IMR-90 (cell line): ENCODE measurements around the gene CNPPD1. TPM values are rescaled to one million over a fixed set of nuclear protein-coding genes. Genes with fewer than 3 reads are reported as not detected.

Experiments used
- ATAC-seq: fragments of 200-7000 bp; cut with Tn5 transposase; 2 replicates; pipeline ENCODE4 v1.9.1; 2020; ENCODE audit warnings: low read depth, mild to moderate bottlenecking, moderate library complexity
- BruUV-seq: library from RNA; stranded (reverse); fragments of 400-500 nt; replicated peaks from 2 replicates; lab custom pipeline; 2021; lab: Mats Ljungman, UMichigan
- CTCF ChIA-PET: fragments of 300-600 bp; formaldehyde crosslinking; extraction: SDS; loops from one replicate; lab custom pipeline; 2021; ENCODE audit warnings: antibody characterized with exemption; lab: Yijun Ruan, JAX
- POLR2A ChIA-PET: fragments of 300-600 bp; sonication (Branson Sonifier 250); formaldehyde crosslinking; loops from one replicate; lab custom pipeline; 2022; ENCODE audit warnings: antibody characterized with exemption; ENCODE audit not compliant: unreplicated experiment; lab: Charles Lee
- DNase-seq: peaks from one replicate; pipeline ENCODE4 v3.0.0; 2013
- H2AFZ ChIP-seq: replicated peaks from 2 replicates; pipeline ENCODE3; 2013; ENCODE audit warnings: low read length, mild to moderate bottlenecking; ENCODE audit not compliant: poor library complexity
- H2AK5ac ChIP-seq: 2 replicates; pipeline ENCODE4 v1.6.1; 2013; ENCODE audit warnings: low read depth, low read length, inconsistent platforms
- H2AK9ac ChIP-seq: replicated peaks from 2 replicates; pipeline ENCODE3; 2013; ENCODE audit warnings: mild to moderate bottlenecking, low read depth, low read length, moderate library complexity; ENCODE audit not compliant: poor library complexity
- H2BK120ac ChIP-seq: 2 replicates; pipeline ENCODE4 v1.6.1; 2013; ENCODE audit warnings: low read depth, low read length, inconsistent platforms
- H2BK15ac ChIP-seq: 3 replicates; pipeline ENCODE4 v1.6.1; 2013; ENCODE audit warnings: low read depth, low read length, inconsistent platforms
- H2BK20ac ChIP-seq: 2 replicates; pipeline ENCODE4 v1.6.1; 2013; ENCODE audit warnings: low read depth, mild to moderate bottlenecking, inconsistent platforms, low read length, moderate library complexity
- H2BK5ac ChIP-seq: 2 replicates; pipeline ENCODE4 v1.6.1; 2013; ENCODE audit warnings: mild to moderate bottlenecking, low read depth, low read length, inconsistent platforms; ENCODE audit not compliant: poor library complexity, severe bottlenecking
- H3K14ac ChIP-seq: replicated peaks from 2 replicates; pipeline ENCODE4 v1.6.1; 2013; ENCODE audit warnings: low read depth, low read length, inconsistent platforms
- H3K18ac ChIP-seq: 2 replicates; pipeline ENCODE4 v1.6.1; 2013; ENCODE audit warnings: low read depth, low read length, control low read depth
- H3K23ac ChIP-seq: 2 replicates; pipeline ENCODE4 v1.6.1; 2013; ENCODE audit warnings: low read depth, low read length, inconsistent platforms
- H3K27ac ChIP-seq: 2 replicates; pipeline ENCODE4 v1.5.1; 2013; ENCODE audit warnings: mild to moderate bottlenecking, control low read depth, low read length; ENCODE audit not compliant: insufficient read depth
- H3K27me3 ChIP-seq: 2 replicates; pipeline ENCODE4 v1.6.1; 2013; ENCODE audit warnings: low read length; ENCODE audit not compliant: control insufficient read depth, insufficient read depth
- H3K36me3 ChIP-seq: 2 replicates; pipeline ENCODE4 v1.6.1; 2013; ENCODE audit warnings: low read length, mixed read lengths; ENCODE audit not compliant: control insufficient read depth, insufficient read depth
- H3K4ac ChIP-seq: 2 replicates; pipeline ENCODE4 v1.6.1; 2013; ENCODE audit warnings: low read depth, low read length, inconsistent platforms
- H3K4me1 ChIP-seq: 2 replicates; pipeline ENCODE4 v1.6.1; 2013; ENCODE audit warnings: low read length, mixed read lengths; ENCODE audit not compliant: control insufficient read depth, insufficient read depth
- H3K4me2 ChIP-seq: 2 replicates; pipeline ENCODE4 v1.6.1; 2013; ENCODE audit warnings: low read depth, mild to moderate bottlenecking, control low read depth, low read length, moderate library complexity
- H3K4me3 ChIP-seq: 2 replicates; pipeline ENCODE4 v1.5.1; 2013; ENCODE audit warnings: low read depth, mild to moderate bottlenecking, control low read depth, low read length, moderate library complexity; ENCODE audit not compliant: insufficient read depth
- H3K56ac ChIP-seq: 2 replicates; pipeline ENCODE4 v1.6.1; 2013; ENCODE audit warnings: low read length, inconsistent platforms; ENCODE audit not compliant: insufficient read depth; ENCODE audit errors: extremely low read depth
- H3K79me1 ChIP-seq, 2 experiments: 2 replicates each; pipeline ENCODE4 v1.6.1; 2013; ENCODE audit warnings: low read length in 2 of 2, inconsistent platforms in 1 of 2, low read depth in 1 of 2
- H3K9ac ChIP-seq: 2 replicates; pipeline ENCODE4 v1.6.1; 2013; ENCODE audit warnings: low read depth, low read length, control low read depth
- H3K9me1 ChIP-seq: 2 replicates; pipeline ENCODE4 v1.6.1; 2013; ENCODE audit warnings: low read length, inconsistent platforms; ENCODE audit not compliant: insufficient read depth
- H3K9me3 ChIP-seq: 2 replicates; pipeline ENCODE4 v1.6.1; 2013; ENCODE audit warnings: low read length; ENCODE audit not compliant: control insufficient read depth, insufficient read depth
- H4K20me1 ChIP-seq: 2 replicates; pipeline ENCODE4 v1.6.1; 2013; ENCODE audit warnings: low read length, inconsistent platforms; ENCODE audit not compliant: insufficient read depth
- H4K5ac ChIP-seq: 2 replicates; pipeline ENCODE4 v1.6.1; 2013; ENCODE audit warnings: mild to moderate bottlenecking, low read depth, low read length, control low read depth
- H4K8ac ChIP-seq, 2 experiments: 2 replicates each; pipeline ENCODE4 v1.6.1; 2013; ENCODE audit warnings: low read depth in 2 of 2, low read length in 2 of 2, control low read depth in 1 of 2, inconsistent platforms in 1 of 2
- H4K91ac ChIP-seq: 2 replicates; pipeline ENCODE4 v1.6.1; 2013; ENCODE audit warnings: low read depth, low read length, inconsistent platforms; ENCODE audit not compliant: insufficient read depth
- BHLHE40 ChIP-seq: fragments of 150-350 bp; IDR thresholded peaks from 2 replicates; pipeline ENCODE4 v1.6.1; 2016; ENCODE audit warnings: mild to moderate bottlenecking, low read depth, low read length
- CEBPB ChIP-seq: IDR thresholded peaks from 2 replicates; pipeline ENCODE4 v1.6.1; 2012; ENCODE audit warnings: low read depth, low read length, improper control_type of control experiment
- CHD1 ChIP-seq: IDR thresholded peaks from 2 replicates; pipeline ENCODE4 v1.6.1; 2012; ENCODE audit warnings: low read depth, low read length, improper control_type of control experiment
- CTCF ChIP-seq: conservative IDR thresholded peaks from 2 replicates; pipeline ENCODE4 v1.5.1; 2012; ENCODE audit warnings: mild to moderate bottlenecking, low read depth, low read length, improper control_type of control experiment
- ELK1 ChIP-seq: fragments of 150-350 bp; IDR thresholded peaks from 2 replicates; pipeline ENCODE4 v1.6.1; 2016; ENCODE audit warnings: low read depth, mild to moderate bottlenecking, low read length, moderate library complexity, borderline replicate concordance
- FOS ChIP-seq: fragments of 150-350 bp; IDR thresholded peaks from 2 replicates; pipeline ENCODE4 v1.6.1; 2016; ENCODE audit warnings: low read depth, low read length
- MAZ ChIP-seq: IDR thresholded peaks from 2 replicates; pipeline ENCODE4 v1.6.1; 2012; ENCODE audit warnings: low read depth, mild to moderate bottlenecking, low read length, improper control_type of control experiment, moderate library complexity, borderline replicate concordance
- MXI1 ChIP-seq: IDR thresholded peaks from 2 replicates; pipeline ENCODE4 v1.6.1; 2012; ENCODE audit warnings: low read depth, mild to moderate bottlenecking, low read length, moderate library complexity, borderline replicate concordance
- NFE2L2 ChIP-seq: fragments of 150-350 bp; IDR thresholded peaks from 2 replicates; pipeline ENCODE4 v1.6.1; 2016; ENCODE audit warnings: low read depth, mild to moderate bottlenecking, low read length
- POLR2A ChIP-seq: IDR thresholded peaks from 2 replicates; pipeline ENCODE4 v1.6.1; 2012; ENCODE audit warnings: mild to moderate bottlenecking, low read depth, low read length
- RAD21 ChIP-seq: IDR thresholded peaks from 2 replicates; pipeline ENCODE4 v1.6.1; 2012; ENCODE audit warnings: low read length, improper control_type of control experiment
- RCOR1 ChIP-seq: IDR thresholded peaks from 2 replicates; pipeline ENCODE4 v1.6.1; 2012; ENCODE audit warnings: mild to moderate bottlenecking, low read length, improper control_type of control experiment; ENCODE audit not compliant: insufficient replicate concordance
- RFX5 ChIP-seq: IDR thresholded peaks from 2 replicates; pipeline ENCODE4 v1.8.0; 2012; ENCODE audit warnings: low read depth, mild to moderate bottlenecking, low read length, moderate library complexity
- SMC3 ChIP-seq: fragments of 150-350 bp; IDR thresholded peaks from 2 replicates; pipeline ENCODE4 v1.6.1; 2016; ENCODE audit warnings: low read depth, mild to moderate bottlenecking, antibody characterized with exemption, low read length, moderate library complexity
- USF2 ChIP-seq: fragments of 150-350 bp; IDR thresholded peaks from 2 replicates; pipeline ENCODE4 v1.6.1; 2017; ENCODE audit warnings: mild to moderate bottlenecking, antibody characterized with exemption, low read length, low read depth
- WGBS, 2 experiments: methylation state at CpG; one replicate each; pipeline versions ENCODE4 v1.1.5 to v1.1.7; 2013; ENCODE audit warnings: missing lambda C conversion rate in 2 of 2; ENCODE audit not compliant: insufficient read length in 1 of 2; ENCODE audit errors: extremely low coverage in 2 of 2; 5-methylcytosine and 5-hydroxymethylcytosine counted together
- dilution Hi-C: fragments of 300-500 bp; cut with HindIII; formaldehyde crosslinking; loops from one replicate; pipeline ENCODE4 v1.14.3; 2018; ENCODE audit warnings: low sequenced_read_pairs; ENCODE audit not compliant: unreplicated experiment
- in situ Hi-C: fragments of 300-500 bp; cut with MboI; formaldehyde crosslinking; loops from 3 replicates; pipeline ENCODE4 v1.14.3; 2019; ENCODE audit warnings: low sequenced_read_pairs, inconsistent platforms, mixed read lengths
- intact Hi-C: fragments of 100-400 bp; cut with micrococcal nuclease; formaldehyde crosslinking; loops from 2 replicates; pipeline ENCODE4 v1.10.0; 2022
- polyA plus RNA-seq, 3 experiments: library from polyadenylated mRNA; depleted of rRNA; stranded (reverse); fragments of >200 nt; gene quantifications; 2 replicates each; pipeline ENCODE4 v1.2.3, GENCODE V29; 2012; ENCODE audit warnings: low replicate concordance in 1 of 3
- total RNA-seq: library from RNA; depleted of rRNA; stranded (reverse); fragments of >200 nt; gene quantifications from 2 replicates; pipeline ENCODE4 v1.2.3, GENCODE V29; 2012

CNPPD1 gene
- total and polyA plus RNA-seq, 2 of the 4 experiments (the other 2 are of a cell fraction): 11.1 to 29.2 TPM

GRCh38 chr2:219186754-219187456 is 10.2 kb upstream of the CNPPD1 start:
- DNase-seq: no peak
- Histone ChIP-seq H4K20me1 (no peaks in the 10 kb centered on the region), H4K5ac (no peak overlapping the region), H2AK9ac (no peak overlapping the region), H3K9ac (no peak overlapping the region), H3K4me1 (no peaks in the 10 kb centered on the region), H3K4ac (no peak overlapping the region), H2BK120ac (no peak overlapping the region), H3K14ac (no peak overlapping the region), H2BK20ac (no peak overlapping the region), H3K36me3 (peaks cover 21% of the 10 kb centered on the region), H2AK5ac (no peak overlapping the region), H3K79me1 (peaks cover 7% of the 10 kb centered on the region in 2 experiments; a peak in 2 of 4 replicates), H4K91ac (no peak overlapping the region), H3K27ac (no peak overlapping the region), H3K4me2 (no peak overlapping the region), H4K8ac (no peak overlapping the region), H3K4me3 (no peak overlapping the region), H3K23ac (no peak overlapping the region), H2BK5ac (no peak overlapping the region), H3K9me1 (no peaks in the 10 kb centered on the region), H3K27me3 (no peaks in the 10 kb centered on the region), H3K56ac (no peak overlapping the region), H3K18ac (no peak overlapping the region), H2AFZ (no peak overlapping the region), H2BK15ac (no peak overlapping the region), H3K9me3 (no peaks in the 10 kb centered on the region)
- intact Hi-C loops: no loop called here
- ChIA-PET POLR2A (interaction anchor here (0.6 kb wide), 1 partner anchor 50 kb away, joined by 3 read pairs; no protein-coding TSS in a partner anchor), CTCF (no interaction called here)
- no TSS peak for BruUV-seq
- WGBS, 2 experiments: 85% methylated on average over 3 of the region's 7 CpGs; no CpG with 5 or more reads in 1 of the 2 experiments
- dilution Hi-C loops: no loop called here
- no peak for ATAC-seq
- TF ChIP-seq NFE2L2 (no peak), MAZ (no peak), ELK1 (no peak), BHLHE40 (no peak), CEBPB (no peak), POLR2A (no peak), CHD1 (no peak), USF2 (no peak), SMC3 (no peak), FOS (no peak), RAD21 (no peak), CTCF (no peak), RCOR1 (no peak), RFX5 (no peak), MXI1 (no peak)
- in situ Hi-C loops: no loop called here
